HTERT RPE-1 (cell line): Measurements from ENCODE around the gene SMG6.
"Not testable (repeated sequence)": the region's sequence is repeated elsewhere in the genome, so short reads cannot be mapped to it uniquely, and the experiment has no call there.

ENCODE experiments used
- in situ Hi-C: fragments of 300-500 bp; cut with MboI; formaldehyde crosslinking; loops from 4 replicates; pipeline ENCODE4 v1.14.3; 2020; ENCODE audit warnings: low sequenced_read_pairs

The SMG6 gene

DNA sequence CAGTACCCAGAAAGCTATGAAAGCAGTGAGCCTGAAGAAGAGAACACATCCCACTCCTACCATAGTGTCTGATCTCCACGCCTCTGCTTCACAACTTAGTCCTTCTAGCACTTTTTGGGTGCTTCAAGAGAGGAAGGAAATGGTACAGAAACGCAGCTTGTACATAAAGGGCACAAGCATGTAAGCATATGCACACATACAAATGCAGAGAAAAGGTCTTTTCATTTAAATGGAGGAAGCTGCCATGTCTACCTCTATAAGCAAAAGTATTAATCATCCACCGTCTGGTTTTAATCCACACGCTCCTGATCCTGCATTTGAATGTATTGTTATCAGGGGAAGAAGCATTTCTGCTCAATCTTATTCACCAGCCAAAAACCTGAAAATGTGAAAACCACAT, 148.0 kb downstream of the SMG6 start:
- in situ Hi-C loops = no loop called here

DNA sequence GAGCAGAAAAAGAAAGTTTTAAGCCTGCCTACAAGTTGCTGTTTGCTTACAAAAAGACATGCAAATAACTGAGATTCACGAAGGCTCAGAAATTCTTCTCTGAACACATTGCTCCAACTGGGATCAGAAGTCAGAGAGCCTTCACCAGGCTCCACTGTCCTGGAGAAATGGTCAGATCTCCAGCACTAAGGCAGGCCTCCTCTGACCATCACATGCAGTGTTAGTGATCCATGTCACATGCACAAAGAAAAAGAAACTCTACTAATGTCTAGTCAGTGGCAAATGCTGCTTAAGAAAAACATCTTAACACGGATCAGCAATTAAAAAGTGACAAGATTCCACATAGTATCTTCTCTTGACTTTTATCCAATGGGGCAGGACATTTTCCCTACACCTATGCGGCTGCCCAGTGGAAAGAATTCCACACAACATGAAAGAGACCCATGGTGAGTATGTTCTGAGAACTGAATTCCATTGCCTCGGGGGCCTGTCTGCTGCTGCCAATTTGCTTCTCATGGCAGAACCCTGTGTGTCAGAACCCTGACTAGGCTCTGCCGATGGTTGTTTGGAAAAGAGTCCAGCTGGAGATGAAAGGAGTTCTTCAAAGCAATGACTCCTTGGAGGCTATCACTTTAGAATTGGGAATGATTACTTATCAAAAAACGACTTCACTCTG, 152.1 kb downstream of the SMG6 start:
- in situ Hi-C loops = no loop called here

GRCh38 chr17:2150806-2151205, 152.8 kb downstream of the SMG6 start:
- in situ Hi-C loops = no loop called here

DNA sequence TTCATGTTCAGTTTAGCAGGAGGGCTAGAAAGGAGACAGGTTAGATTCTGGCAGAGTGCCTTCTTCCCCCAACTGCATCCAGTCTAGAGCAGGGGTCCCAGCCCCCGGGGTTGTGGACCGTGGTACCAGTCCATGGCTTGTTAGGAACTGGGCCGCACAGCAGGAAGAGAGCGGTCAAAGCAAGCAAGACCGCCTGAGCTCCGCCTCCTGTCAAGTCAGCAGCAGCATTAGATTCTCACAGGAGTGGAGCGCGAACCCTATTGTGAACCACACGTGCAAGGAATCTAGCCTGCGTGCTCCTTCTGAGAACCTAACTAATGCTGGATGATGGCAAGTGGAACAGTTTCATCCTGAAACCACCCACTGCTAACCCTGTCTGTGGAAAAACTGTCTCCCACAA, 153.7 kb downstream of the SMG6 start:
- in situ Hi-C loops = no loop called here

GRCh38 chr17:2146132-2146871, 157.3 kb downstream of the SMG6 start:
- in situ Hi-C loops = no loop called here

DNA sequence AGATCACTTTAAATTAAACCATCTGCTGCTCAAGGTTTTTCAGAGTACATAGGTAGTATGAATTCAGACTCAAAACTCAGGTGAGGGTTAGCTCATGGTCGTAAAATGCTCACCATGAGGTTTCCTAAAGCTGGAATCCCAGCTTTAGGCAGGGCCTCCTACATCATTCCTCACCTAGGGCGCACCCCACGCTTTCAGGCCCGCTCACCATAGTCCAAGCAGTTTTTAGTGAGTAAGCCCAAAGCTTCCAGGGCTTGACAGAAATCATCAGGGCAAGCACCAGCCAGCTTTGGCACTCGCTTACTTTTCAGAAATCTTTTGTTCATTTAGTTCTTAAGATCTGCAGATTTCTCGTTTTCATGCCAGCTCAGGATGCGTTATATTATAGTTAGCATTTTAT, 158.9 kb downstream of the SMG6 start:
- in situ Hi-C loops = no loop called here

DNA sequence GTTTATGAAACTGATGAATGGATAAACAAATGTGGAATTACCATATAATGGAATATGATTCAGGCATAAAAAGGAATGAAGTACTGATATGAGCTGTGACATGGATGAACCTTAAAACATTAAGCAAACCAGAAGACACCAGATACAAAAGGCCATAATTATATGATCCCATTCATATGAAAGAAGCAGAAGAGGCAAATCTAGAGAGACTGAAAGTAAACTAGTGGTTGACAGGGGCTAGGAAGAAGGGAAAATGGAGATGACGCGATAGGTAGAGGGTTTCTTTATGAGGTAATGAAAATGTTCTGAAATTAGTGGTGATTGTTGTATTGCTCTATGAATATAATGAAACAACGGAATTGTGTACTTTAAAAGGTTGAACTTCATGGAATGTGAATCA, 160.3 kb downstream of the SMG6 start:
- in situ Hi-C loops = no loop called here

DNA sequence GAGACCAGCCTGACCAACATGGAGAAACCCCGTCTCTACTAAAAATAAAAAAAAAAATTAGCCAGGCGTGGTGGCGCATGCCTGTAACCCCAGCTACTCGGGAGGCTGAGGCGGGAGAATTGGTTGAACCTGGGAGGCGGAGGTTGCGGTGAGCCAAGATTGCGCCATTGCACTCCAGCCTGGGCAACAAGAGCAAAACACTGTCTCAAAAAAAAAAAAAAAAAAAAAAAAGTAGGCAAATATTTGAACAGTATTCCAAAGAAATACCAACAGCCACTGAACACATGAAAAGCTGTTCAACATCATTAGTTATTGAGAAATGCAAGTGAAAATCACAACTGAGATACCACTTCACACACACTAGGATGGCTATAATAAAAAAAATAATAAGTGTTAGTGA, 160.9 kb downstream of the SMG6 start:
- in situ Hi-C loops = not testable (repeated sequence)

- in situ Hi-C loops = no loop called here
Measured at GRCh38 chr17:2140683-2141082, 162.9 kb downstream of the SMG6 start.

GRCh38 chr17:2138761-2139160, 164.8 kb downstream of the SMG6 start:
- in situ Hi-C loops = no loop called here

GRCh38 chr17:2138318-2138717, 165.3 kb downstream of the SMG6 start:
- in situ Hi-C loops = no loop called here

- in situ Hi-C loops = no loop called here
Measured at GRCh38 chr17:2137342-2138098, 166.1 kb downstream of the SMG6 start.

- in situ Hi-C loops = no loop called here
Measured at GRCh38 chr17:2136241-2136640, 167.3 kb downstream of the SMG6 start.

- in situ Hi-C loops = no loop called here
Measured at GRCh38 chr17:2128011-2128410, 175.6 kb downstream of the SMG6 start.

GRCh38 chr17:2125013-2125535, 178.5 kb downstream of the SMG6 start:
- in situ Hi-C loops = no loop called here

DNA sequence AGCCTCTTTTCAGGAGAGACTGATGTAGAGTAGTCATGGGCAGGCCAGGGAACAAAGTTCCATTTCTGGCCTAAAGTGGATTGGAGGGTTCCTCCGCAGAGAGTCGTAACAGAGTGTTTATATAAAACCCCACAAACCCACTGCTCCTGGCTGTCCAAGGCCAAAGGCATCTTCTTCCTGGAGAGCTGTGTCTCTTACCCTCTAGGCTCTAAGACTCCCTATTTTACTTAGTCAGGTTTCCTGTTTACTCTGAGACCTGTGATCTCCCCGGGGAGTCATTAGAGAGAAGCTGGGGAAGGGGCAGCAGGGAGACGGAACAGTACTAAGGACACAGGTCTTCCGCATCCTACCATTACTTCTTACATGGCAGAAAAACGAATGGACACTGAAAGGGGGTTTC, 179.2 kb downstream of the SMG6 start:
- in situ Hi-C loops = no loop called here

DNA sequence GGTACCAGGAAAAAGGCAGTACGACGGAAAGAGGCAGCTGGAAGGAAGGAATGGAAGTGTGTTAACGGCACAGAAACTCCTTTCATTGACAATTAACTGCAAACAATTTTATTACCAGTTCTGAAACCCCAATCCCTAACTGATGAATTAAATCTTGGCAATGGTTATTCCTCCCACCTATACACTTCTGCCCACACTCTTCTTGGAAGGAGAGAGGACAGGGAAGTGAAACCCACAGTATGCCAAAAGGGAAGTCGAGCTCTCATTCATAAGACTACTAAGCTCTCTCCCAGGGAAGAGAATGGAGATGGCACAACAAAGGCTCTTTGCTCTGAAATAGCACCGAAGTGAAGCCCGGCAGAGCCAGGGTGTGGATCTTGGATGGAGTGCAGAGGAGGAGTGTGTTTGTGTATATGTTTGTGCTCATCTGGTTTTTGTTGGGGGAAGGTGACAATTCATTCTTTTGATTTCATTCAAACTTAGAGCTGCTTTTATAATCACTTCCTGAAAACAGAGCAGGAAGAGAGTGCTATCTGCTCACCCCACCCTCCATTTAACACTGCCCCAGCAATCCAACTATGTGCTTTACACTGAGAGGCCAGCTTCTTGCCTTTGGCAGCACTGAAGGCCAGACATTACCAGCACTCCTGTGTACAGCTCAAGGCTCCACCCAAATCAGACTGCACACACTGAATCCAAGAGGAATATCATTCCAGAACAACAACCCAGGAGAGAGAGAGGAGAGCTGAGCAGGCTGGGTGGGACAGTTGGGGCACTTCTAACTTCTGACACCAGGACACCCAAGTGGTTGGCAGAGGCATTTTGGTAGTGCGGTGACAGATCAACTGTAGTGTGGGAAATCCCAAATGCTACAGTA, 180.0 kb downstream of the SMG6 start:
- in situ Hi-C loops = no loop called here

- in situ Hi-C loops = no loop called here
Measured at GRCh38 chr17:2122641-2123302, 180.8 kb downstream of the SMG6 start.

- in situ Hi-C loops = no loop called here
Measured at GRCh38 chr17:2120586-2121335, 182.8 kb downstream of the SMG6 start.

DNA sequence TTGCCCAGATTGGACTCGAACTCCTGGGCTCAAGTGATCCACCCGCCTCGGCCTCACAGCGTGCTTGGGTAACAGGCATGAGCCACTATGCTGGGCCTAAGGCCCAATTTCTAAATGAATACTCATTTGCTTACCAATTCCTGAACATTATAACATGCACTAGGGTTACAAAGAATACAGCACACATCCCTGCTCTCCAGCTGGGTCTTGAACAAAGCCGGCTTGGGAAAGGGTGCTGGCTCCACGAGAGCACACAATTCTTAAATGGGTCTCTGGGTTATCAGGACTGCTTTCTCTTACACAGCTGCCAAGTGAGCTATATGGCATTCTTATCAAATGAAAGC, 190.3 kb downstream of the SMG6 start:
- in situ Hi-C loops = no loop called here
